Measurements from ENCODE around the gene MRGPRE.
"Not testable (repeated sequence)": the region's sequence is repeated elsewhere in the genome, so short reads cannot be mapped to it uniquely, and the experiment has no call there.

The MRGPRE gene

GRCh38 chr11:3231851-3232744 lies at the start of gene MRGPRE:
TSS of gene MRGPRE (minus strand) at chr11:3232417. CDS start at chr11:3228799, 3,618 bp downstream.
- no peak for DNase-seq (ENCODE audit: low read depth)
- no peak for TF ChIP-seq CTCF (conservative IDR thresholded peaks at IDR 0.05; ENCODE audit: low read depth, low read length)
- no peak within 1 kb of the TSS for H3K4me3 ChIP-seq (ENCODE audit: low read length)

- H3K4me3 ChIP-seq (ENCODE audit: low read length); DNase-seq (ENCODE audit: low read depth): not testable (repeated sequence)
Observed at GRCh38 chr11:3281146-3281545, 48.9 kb upstream of the MRGPRE start.

GRCh38 chr11:3280662-3281061 lies 48.4 kb upstream of the MRGPRE start:
- DNase-seq (ENCODE audit: low read depth); H3K4me3 ChIP-seq (ENCODE audit: low read length): not testable (repeated sequence)

- H3K4me3 ChIP-seq (ENCODE audit: low read length); DNase-seq (ENCODE audit: low read depth): not testable (repeated sequence)
Observed at GRCh38 chr11:3278922-3279321, 46.7 kb upstream of the MRGPRE start.

- not testable (repeated sequence) for DNase-seq (ENCODE audit: low read depth)
Observed at GRCh38 chr11:3273629-3274028, 41.4 kb upstream of the MRGPRE start.

GRCh38 chr11:3262548-3262947 lies 30.3 kb upstream of the MRGPRE start:
- not testable (repeated sequence) for DNase-seq (ENCODE audit: low read depth); H3K4me3 ChIP-seq (ENCODE audit: low read length)

More at GRCh38 chr11:3273629-3274028, 41.4 kb upstream of the MRGPRE start:
- not testable (repeated sequence) for H3K4me3 ChIP-seq (ENCODE audit: low read length)

GRCh38 chr11:3261831-3262230 lies 29.6 kb upstream of the MRGPRE start:
- not testable (repeated sequence) for H3K4me3 ChIP-seq (ENCODE audit: low read length); DNase-seq (ENCODE audit: low read depth)

- H3K4me3 ChIP-seq (ENCODE audit: low read length); DNase-seq (ENCODE audit: low read depth): not testable (repeated sequence)
Observed at GRCh38 chr11:3257509-3257908, 25.3 kb upstream of the MRGPRE start.

- not testable (repeated sequence) for DNase-seq (ENCODE audit: low read depth); H3K4me3 ChIP-seq (ENCODE audit: low read length)
Observed at GRCh38 chr11:3255241-3255640, 23.0 kb upstream of the MRGPRE start.

- DNase-seq (ENCODE audit: low read depth); H3K4me3 ChIP-seq (ENCODE audit: low read length): not testable (repeated sequence)
Observed at GRCh38 chr11:3254773-3255172, 22.6 kb upstream of the MRGPRE start.

GRCh38 chr11:3245071-3245470 lies 12.9 kb upstream of the MRGPRE start:
- DNase-seq (ENCODE audit: low read depth): no peak
- TF ChIP-seq CTCF (conservative IDR thresholded peaks at IDR 0.05; ENCODE audit: low read depth, low read length): no peak
- no peak overlapping the region for H3K4me3 ChIP-seq (ENCODE audit: low read length)

- no peak for DNase-seq (ENCODE audit: low read depth)
- H3K4me3 ChIP-seq (ENCODE audit: low read length): no peak overlapping the region
- no peak for TF ChIP-seq CTCF (conservative IDR thresholded peaks at IDR 0.05; ENCODE audit: low read depth, low read length)
Observed at GRCh38 chr11:3243880-3244279, 11.7 kb upstream of the MRGPRE start.
